BLaER1 treated with 17β-estradiol and CSF1 and Interleukin-3, amounts not matched to agents 10 nM and 100 nM (cell line): ENCODE data around the gene UBAC1.
"Not testable (repeated sequence)": the region's sequence is repeated elsewhere in the genome, so short reads cannot be mapped to it uniquely, and the experiment has no call there.

Experiments used
- H3K27ac ChIP-seq, 11 experiments: shearing (Covaris generic); formaldehyde crosslinking; 2 replicates each; pipeline ENCODE4 v1.8.1; 2022
- H3K27me3 ChIP-seq, 11 experiments: shearing (Covaris generic); formaldehyde crosslinking; 2 replicates each; pipeline ENCODE4 v1.8.1; 2022
- H3K36me3 ChIP-seq, 11 experiments: shearing (Covaris generic); formaldehyde crosslinking; 2 replicates each; pipeline ENCODE4 v1.8.1; 2022
- H3K4me1 ChIP-seq, 10 experiments: shearing (Covaris generic); formaldehyde crosslinking; 2 replicates each; pipeline ENCODE4 v1.8.1; 2022
- H3K4me2 ChIP-seq, 11 experiments: shearing (Covaris generic); formaldehyde crosslinking; 2 replicates each; pipeline ENCODE4 v1.8.1; 2022
- H3K4me3 ChIP-seq, 10 experiments: shearing (Covaris generic); formaldehyde crosslinking; 2 replicates each; pipeline ENCODE4 v1.8.1; 2022
- H3K9ac ChIP-seq, 11 experiments: shearing (Covaris generic); formaldehyde crosslinking; 2 replicates each; pipeline ENCODE4 v1.8.1; 2022
- H3K9me3 ChIP-seq, 11 experiments: shearing (Covaris generic); formaldehyde crosslinking; replicated peaks in 1 of 11; 2 replicates each; pipeline ENCODE4 v1.8.1; 2022
- H4K20me1 ChIP-seq, 11 experiments: shearing (Covaris generic); formaldehyde crosslinking; 2 replicates each; pipeline ENCODE4 v1.8.1; 2022
- Cebpa-rat ChIP-seq, 11 experiments: shearing (Covaris generic); IDR thresholded peaks; 2 replicates each; pipeline ENCODE4 v1.8.1; 2022

The UBAC1 gene

DNA sequence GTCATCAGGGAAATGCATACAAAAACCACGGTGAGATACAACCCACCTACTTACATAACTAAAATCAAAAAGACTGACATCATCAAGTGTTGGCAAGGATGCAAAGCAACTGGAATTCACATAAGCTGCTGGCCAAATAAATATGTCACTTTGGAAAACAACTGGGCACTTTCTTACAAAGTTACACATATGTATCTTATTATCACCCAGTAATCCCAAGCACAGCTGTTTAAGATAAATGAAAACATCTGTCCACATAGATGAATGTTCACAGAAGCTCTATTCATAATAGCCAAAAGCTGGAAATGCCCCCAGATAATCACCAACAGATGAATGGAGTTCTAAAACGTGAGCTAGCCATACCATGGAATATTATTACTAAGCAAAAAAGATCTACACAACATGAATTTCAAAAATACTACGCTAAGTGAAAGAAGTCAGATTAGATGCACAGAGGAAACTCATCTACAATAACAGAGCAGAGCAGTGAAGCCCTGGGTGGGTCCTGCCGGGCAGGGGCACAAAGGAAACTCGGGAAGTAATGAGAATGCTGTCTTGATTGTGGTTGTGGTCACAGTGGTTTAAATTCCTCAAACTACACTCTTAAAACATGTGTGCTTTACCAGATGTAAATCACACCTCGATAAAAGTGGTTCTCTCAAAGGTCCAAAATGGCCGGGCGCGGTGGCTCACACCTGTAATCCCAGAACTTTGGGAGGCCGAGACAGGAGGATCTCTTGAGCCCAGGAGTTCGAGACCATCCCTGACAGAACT is 62.4 kb downstream of the UBAC1 start:
- Histone ChIP-seq H4K20me1 (peaks cover 85 to 100% (median 100%) of the 10 kb centered on the region in 11 experiments), H3K27me3 (no peaks in the 10 kb centered on the region), H3K4me1 (peaks cover 35 to 60% (median 45%) of the 10 kb centered on the region in 10 experiments), H3K4me3 (no peak overlapping the region), H3K36me3 (peaks cover 7 to 52% (median 27%) of the 10 kb centered on the region in 11 experiments; a peak in 18 of 22 replicates), H3K27ac (no peak overlapping the region), H3K9ac (no peak overlapping the region), H3K9me3 (peaks cover 0 to 53% (median 15%) of the 10 kb centered on the region in 11 experiments; a peak in 14 of 22 replicates), H3K4me2 (peak overlapping the region; percentile 42 to 70 (median 56))
- no peak for TF ChIP-seq Cebpa-rat (IDR thresholded peaks at IDR 0.05)

DNA sequence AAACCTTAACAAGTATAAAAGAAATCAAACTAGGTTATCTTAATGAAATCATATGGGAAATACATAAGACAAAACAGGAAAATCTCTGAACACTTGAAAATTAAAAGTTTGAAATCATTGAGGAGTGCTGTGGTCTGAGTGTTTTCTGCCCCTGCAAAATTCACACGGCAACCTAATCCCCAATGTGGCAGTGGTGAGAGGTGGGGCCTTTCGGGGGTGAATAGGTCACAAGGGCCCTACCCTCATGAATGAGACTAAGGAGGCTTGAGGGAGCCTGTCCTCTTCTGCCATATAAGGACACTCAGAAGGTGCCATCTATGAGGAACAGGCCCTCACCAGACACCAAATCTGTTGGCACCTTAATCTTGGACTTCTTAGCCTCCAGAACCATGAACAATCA is 64.5 kb downstream of the UBAC1 start:
- H4K20me1 ChIP-seq: peaks cover 85 to 100% (median 100%) of the 10 kb centered on the region in 11 experiments

DNA sequence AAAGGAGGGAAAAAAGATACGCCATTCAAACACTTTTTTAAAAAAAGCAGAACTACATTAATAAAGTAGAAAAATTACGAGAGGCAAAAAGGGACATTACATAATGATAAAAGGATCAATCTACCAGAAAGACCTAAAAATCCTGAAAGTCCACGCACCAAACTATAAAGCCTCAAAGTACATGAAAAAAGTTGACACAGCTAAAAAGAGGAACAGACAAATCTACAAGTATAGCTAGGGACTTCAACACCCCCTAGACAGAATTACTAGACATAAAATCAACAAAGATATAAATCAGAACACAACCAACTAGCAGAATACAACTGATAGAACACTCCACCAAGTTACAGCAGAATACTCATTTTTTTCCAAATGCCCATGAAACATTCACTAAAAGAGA is 65.0 kb downstream of the UBAC1 start:
- peaks cover 4 to 27% (median 10%) of the 10 kb centered on the region in 11 experiments; a peak in 15 of 22 replicates for H3K36me3 ChIP-seq
- peaks cover 85 to 100% (median 100%) of the 10 kb centered on the region in 11 experiments for H4K20me1 ChIP-seq
- TF ChIP-seq Cebpa-rat (IDR thresholded peaks at IDR 0.05): no peak
- H3K9me3 ChIP-seq: peaks cover 0 to 36% (median 12%) of the 10 kb centered on the region in 11 experiments; a peak in 13 of 22 replicates
- H3K9ac ChIP-seq: no peak overlapping the region
- no peaks in the 10 kb centered on the region for H3K27me3 ChIP-seq
- H3K4me2 ChIP-seq: peak overlapping the region in 5 of 11 experiments; percentile 1 to 39 (median 28); a peak in 4 of 22 replicates
- no peak overlapping the region for H3K27ac ChIP-seq
- H3K4me1 ChIP-seq: peaks cover 34 to 67% (median 55%) of the 10 kb centered on the region in 10 experiments
- H3K4me3 ChIP-seq: no peak overlapping the region

More for the DNA sequence above, 64.5 kb downstream of the UBAC1 start:
- Histone ChIP-seq H3K9ac (no peak overlapping the region), H3K36me3 (peaks cover 4 to 30% (median 12%) of the 10 kb centered on the region in 11 experiments; a peak in 15 of 22 replicates), H3K4me3 (no peak overlapping the region), H3K4me1 (peaks cover 29 to 63% (median 51%) of the 10 kb centered on the region in 10 experiments), H3K4me2 (peak overlapping the region in 6 of 11 experiments; percentile 1 to 39 (median 19); a peak in 5 of 22 replicates), H3K27me3 (no peaks in the 10 kb centered on the region), H3K27ac (no peak overlapping the region), H3K9me3 (peaks cover 0 to 40% (median 14%) of the 10 kb centered on the region in 11 experiments; a peak in 13 of 22 replicates)
- TF ChIP-seq Cebpa-rat (IDR thresholded peaks at IDR 0.05): no peak

DNA sequence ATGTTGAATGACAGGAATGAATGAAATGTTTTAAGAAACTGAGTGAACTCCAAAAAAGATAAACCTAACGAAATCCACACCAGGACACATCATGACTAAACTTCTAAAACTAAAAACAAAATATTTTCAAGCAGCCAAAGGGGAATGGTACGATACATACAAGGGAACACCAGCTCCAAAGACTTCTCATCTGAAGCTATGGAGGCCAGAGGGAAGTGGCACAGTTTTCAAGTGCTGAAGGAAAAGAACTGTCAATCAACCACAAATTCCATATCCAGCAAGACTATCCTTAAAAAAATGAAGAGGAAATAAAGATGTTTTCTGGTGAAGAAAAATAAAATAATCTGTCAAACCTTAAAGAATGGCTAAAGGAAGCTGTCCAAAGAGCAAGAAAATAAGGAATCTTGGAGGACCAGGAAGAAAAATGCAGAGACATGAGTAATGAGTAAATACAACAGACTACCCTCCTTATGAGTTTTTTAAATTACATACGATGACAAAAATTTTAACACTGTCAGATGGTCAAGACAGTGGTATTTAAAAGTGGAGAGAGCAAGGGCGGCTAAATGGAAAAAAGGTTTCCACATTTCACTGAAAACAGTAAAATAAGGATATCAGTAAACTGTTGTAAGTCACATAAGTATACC is 65.8 kb downstream of the UBAC1 start:
- H3K4me2 ChIP-seq: peak overlapping the region in 1 of 11 experiments; percentile 34; a peak in 2 of 22 replicates
- H3K9ac ChIP-seq: no peak overlapping the region
- H3K27ac ChIP-seq: no peak overlapping the region
- H3K4me1 ChIP-seq: peaks cover 42 to 76% (median 64%) of the 10 kb centered on the region in 10 experiments
- H3K27me3 ChIP-seq: no peaks in the 10 kb centered on the region
- peaks cover 4 to 20% (median 10%) of the 10 kb centered on the region in 11 experiments; a peak in 13 of 22 replicates for H3K36me3 ChIP-seq
- TF ChIP-seq Cebpa-rat (IDR thresholded peaks at IDR 0.05): no peak
- H3K4me3 ChIP-seq: no peak overlapping the region
- peaks cover 0 to 34% (median 12%) of the 10 kb centered on the region in 11 experiments; a peak in 13 of 22 replicates for H3K9me3 ChIP-seq
- peaks cover 85 to 100% (median 100%) of the 10 kb centered on the region in 11 experiments for H4K20me1 ChIP-seq

DNA sequence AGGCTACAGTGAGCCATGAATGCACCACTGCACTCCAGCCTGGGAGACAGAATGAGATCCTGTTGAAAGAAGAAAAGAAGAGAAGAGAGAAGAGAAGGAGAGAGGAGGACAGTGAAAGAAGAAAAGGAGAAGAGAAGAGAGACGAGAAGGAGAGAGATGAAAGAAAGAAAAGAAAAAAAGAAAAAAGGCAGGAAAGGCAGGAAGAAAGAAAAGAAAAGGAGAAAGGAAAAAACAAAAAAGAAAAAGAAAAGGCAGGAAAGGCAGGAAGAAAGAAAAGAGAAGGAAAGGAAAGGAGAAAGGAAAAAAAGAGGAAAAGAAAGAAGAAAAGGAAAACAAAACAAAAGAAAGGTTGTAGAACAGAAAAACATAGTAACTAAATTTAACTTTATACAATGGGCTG is 68.1 kb downstream of the UBAC1 start:
- Histone ChIP-seq H3K4me2 (no peak overlapping the region), H3K27me3 (no peaks in the 10 kb centered on the region), H3K27ac (no peak overlapping the region), H3K4me1 (peaks cover 47 to 79% (median 69%) of the 10 kb centered on the region in 10 experiments), H3K9me3 (peaks cover 0 to 22% (median 8%) of the 10 kb centered on the region in 11 experiments; a peak in 12 of 22 replicates), H3K4me3 (no peak overlapping the region), H3K9ac (no peak overlapping the region), H4K20me1 (peaks cover 85 to 100% (median 100%) of the 10 kb centered on the region in 11 experiments), H3K36me3 (peaks cover under 1 to 12% (median 8%) of the 10 kb centered on the region in 11 experiments; a peak in 13 of 22 replicates)
- no peak for TF ChIP-seq Cebpa-rat (IDR thresholded peaks at IDR 0.05)

DNA sequence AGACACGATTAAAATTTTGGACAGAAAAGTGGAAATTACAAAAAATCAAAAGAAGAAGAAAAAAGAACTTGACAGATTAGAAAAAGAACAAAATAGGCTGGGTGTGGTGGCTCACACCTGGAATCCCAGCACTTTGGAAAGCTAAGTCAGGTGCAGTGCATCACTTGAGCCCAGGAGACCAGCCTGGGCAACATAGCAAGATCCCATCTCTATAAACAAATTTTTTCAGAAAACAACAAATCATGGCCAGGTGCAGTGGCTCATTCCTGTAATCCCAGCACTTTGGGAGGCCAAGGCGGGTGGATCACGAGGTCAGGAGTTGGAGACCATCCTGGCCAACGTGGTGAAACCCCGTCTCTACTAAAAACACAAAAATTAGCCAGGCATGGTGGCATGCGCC is 68.8 kb downstream of the UBAC1 start:
- H3K4me3 ChIP-seq: not testable (repeated sequence)

DNA sequence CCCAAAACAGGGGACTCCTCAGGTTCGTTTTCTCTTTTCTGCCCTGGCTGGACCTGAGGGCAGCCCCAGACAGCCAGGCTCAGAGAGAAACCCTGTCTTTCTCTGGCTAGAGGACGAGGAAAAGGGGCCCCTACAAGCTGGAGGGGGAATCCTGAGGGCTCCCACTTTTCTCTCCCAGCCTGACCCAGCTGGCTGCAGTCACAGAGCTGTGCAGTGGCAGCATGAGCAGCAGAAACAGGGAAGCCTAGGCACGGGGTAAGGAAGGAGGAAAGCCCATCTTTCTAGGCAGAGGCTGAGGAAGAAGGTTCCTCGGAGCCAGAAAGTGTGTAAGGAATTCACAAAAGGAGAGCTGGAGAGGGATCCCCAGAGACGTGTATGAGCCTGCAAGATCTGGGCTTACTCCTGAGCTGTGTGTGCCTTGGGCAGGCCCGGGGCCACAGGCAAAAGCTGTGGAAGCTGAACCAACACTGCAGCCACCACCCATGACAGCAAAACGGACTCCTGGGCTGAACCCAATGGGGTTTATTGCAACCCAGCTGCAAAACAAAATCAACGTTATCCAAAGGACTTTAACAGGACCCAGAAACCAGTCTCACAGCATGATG is 70.0 kb downstream of the UBAC1 start:
- Histone ChIP-seq H3K9ac (peak overlapping the region in 4 of 11 experiments; percentile 30 to 49 (median 44); a peak in 6 of 22 replicates), H3K9me3 (peaks cover 0 to 9% (median 7%) of the 10 kb centered on the region in 11 experiments; a peak in 9 of 22 replicates), H4K20me1 (peaks cover 87 to 100% (median 100%) of the 10 kb centered on the region in 11 experiments), H3K4me2 (peak overlapping the region; percentile 89 to 100 (median 97)), H3K4me3 (no peak overlapping the region), H3K4me1 (peaks cover 61 to 86% (median 78%) of the 10 kb centered on the region in 10 experiments), H3K27me3 (no peaks in the 10 kb centered on the region), H3K36me3 (0 out of 22 replicates have a peak, but pooled peaks cover 0 to 4% (median 0%) of the 10 kb centered on the region in 11 experiments), H3K27ac (peak overlapping the region in 3 of 11 experiments; percentile 3 to 35 (median 6); a peak in 3 of 22 replicates)
- TF ChIP-seq Cebpa-rat (IDR thresholded peaks at IDR 0.05): no peak

More for the DNA sequence above, 68.8 kb downstream of the UBAC1 start:
- Histone ChIP-seq H3K4me2 (peak overlapping the region in 3 of 11 experiments; percentile 94 to 100 (median 98); a peak in 2 of 22 replicates), H4K20me1 (peaks cover 85 to 100% (median 100%) of the 10 kb centered on the region in 11 experiments), H3K4me1 (peaks cover 55 to 84% (median 76%) of the 10 kb centered on the region in 10 experiments), H3K9me3 (peaks cover 0 to 16% (median 8%) of the 10 kb centered on the region in 11 experiments; a peak in 10 of 22 replicates)
- not testable (repeated sequence) for H3K9ac ChIP-seq, H3K27me3 ChIP-seq, H3K27ac ChIP-seq, H3K36me3 ChIP-seq
